NB4 (cell line): Measurements from ENCODE around the gene CLOCK.

Source experiments
- DNase-seq: peaks from one replicate; pipeline ENCODE4 v3.0.0; 2010; ENCODE audit warnings: low read depth
- H3K4me3 ChIP-seq: one replicate; pipeline ENCODE4 v1.5.1; 2011; ENCODE audit warnings: mild to moderate bottlenecking, low read depth, low read length, moderate library complexity
- CTCF ChIP-seq: IDR thresholded peaks from one replicate; pipeline ENCODE4 v1.5.1; 2012; ENCODE audit warnings: low read depth, low read length
- MYC ChIP-seq: IDR thresholded peaks from 2 replicates; pipeline ENCODE4 v1.6.1; 2011; ENCODE audit warnings: low read depth, low read length
- POLR2A ChIP-seq: IDR thresholded peaks from 2 replicates; pipeline ENCODE4 v1.6.1; 2011; ENCODE audit warnings: mild to moderate bottlenecking; ENCODE audit not compliant: insufficient read length; ENCODE audit errors: extremely low read depth
- TF ChIP-seq, protein P1 (sequence below): IDR thresholded peaks from 2 replicates; pipeline ENCODE4 v1.6.1; 2011; ENCODE audit warnings: low read depth, low read length

The CLOCK gene

DNA sequence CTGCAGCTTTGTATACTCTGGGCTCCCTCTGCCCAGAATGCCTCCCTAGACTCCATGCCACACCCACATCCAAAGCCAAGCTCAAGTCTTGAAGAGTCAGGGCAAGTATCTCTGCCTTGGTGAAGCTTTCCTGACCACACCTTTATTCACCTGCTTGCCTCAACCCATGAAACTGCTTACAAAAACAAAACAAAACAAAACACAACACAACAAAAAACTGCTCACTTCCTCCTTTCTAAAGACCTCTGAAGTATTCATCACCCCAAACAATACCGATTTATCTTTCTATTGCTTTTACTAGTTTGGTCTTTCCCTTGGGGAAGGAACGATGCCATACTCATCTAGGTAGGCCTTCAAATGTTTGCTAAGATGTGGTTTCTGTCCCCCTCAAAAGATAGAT is 105.9 kb downstream of the CLOCK start:
- no peak for DNase-seq
- TF ChIP-seq POLR2A (no peak), MYC (no peak), CTCF (no peak)
- TF ChIP-seq, protein P1, sequence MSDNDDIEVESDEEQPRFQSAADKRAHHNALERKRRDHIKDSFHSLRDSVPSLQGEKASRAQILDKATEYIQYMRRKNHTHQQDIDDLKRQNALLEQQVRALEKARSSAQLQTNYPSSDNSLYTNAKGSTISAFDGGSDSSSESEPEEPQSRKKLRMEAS: no peak
- no peak overlapping the region for H3K4me3 ChIP-seq

GRCh38 chr4:55439023-55439422 is 107.7 kb downstream of the CLOCK start:
- no peak for DNase-seq
- no peak overlapping the region for H3K4me3 ChIP-seq
- TF ChIP-seq, protein P1: no peak
- TF ChIP-seq POLR2A (no peak), CTCF (no peak), MYC (no peak)

DNA sequence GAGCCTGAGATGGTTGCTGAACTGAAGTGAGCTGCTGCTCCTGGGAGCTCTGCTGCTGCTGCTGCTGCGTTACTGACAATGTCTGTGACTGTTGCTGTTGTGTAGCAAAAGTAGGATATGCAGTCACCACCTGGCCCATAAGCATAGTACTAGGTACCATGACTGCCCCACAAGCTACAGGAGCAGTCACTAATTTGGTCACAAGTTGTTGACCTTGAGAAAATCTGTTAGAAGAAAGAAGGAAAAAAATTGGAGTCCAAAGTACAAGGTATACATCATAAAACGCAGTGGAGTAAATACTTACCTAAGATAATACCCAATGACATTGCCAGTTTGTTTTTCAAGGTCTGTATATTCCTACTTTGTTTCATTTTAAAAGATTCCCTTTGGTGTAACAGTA is 108.4 kb downstream of the CLOCK start:
- TF ChIP-seq POLR2A (no peak), CTCF (no peak), MYC (no peak)
- TF ChIP-seq, protein P1: no peak
- no peak for DNase-seq
- H3K4me3 ChIP-seq: no peak overlapping the region

GRCh38 chr4:55437823-55438222 is 108.9 kb downstream of the CLOCK start:
- TF ChIP-seq MYC: no peak
- no peak for TF ChIP-seq POLR2A
- TF ChIP-seq, protein P1: no peak
- TF ChIP-seq CTCF: no peak
- DNase-seq: no peak
- H3K4me3 ChIP-seq: no peak overlapping the region

- TF ChIP-seq, protein P1: no peak
- TF ChIP-seq POLR2A: no peak
- no peak for TF ChIP-seq MYC
- no peak for TF ChIP-seq CTCF
- no peak for DNase-seq
- H3K4me3 ChIP-seq: no peak overlapping the region
Measured at GRCh38 chr4:55437356-55437796, 109.3 kb downstream of the CLOCK start.
